Fibroblast of skin of right biceps (primary cell): Measurements from ENCODE around the gene SIRT3.
"Not testable (repeated sequence)": the region's sequence is repeated elsewhere in the genome, so short reads cannot be mapped to it uniquely, and the experiment has no call there.

Experiments used
- DNase-seq: peaks from one replicate; pipeline ENCODE4 v3.0.0-alpha.2; 2013

The SIRT3 gene

DNA sequence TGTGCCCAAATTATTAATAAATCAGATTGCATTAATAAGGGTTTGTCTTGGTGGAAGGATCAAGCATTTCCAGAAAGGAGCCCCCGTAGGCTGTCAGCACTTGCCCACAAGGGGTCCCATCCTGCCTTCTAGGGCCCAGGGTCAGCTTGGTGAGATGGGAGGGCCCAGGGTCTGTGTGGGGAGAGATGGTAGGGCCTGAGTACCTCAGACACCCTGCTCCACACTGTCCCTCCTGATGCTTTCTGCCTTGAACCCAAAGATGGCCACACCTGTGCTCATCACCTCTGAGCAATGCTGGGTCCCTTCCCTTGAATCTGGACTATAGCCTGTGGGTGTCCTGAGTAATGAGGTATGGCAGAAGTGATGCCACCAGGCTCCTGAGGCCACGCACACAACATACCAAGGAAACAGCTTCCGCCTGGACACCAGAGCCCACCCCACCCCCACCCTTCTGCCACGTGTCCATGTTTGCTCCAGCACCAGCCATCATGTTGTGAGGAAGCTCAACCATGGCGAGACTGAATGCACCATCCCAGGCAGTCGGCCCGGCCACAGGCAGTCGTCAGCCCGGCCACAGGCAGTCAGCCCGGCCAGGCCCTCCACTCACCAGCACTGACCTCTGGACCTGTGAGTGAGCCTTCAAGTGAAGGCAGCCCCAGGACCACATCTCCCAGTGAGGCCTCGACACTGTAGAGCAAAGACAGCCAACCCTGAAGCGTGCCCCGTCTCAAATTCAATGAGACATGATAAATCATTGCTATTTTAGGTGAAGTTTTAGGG lies 35.7 kb downstream of the SIRT3 start:
- no peak for DNase-seq

DNA sequence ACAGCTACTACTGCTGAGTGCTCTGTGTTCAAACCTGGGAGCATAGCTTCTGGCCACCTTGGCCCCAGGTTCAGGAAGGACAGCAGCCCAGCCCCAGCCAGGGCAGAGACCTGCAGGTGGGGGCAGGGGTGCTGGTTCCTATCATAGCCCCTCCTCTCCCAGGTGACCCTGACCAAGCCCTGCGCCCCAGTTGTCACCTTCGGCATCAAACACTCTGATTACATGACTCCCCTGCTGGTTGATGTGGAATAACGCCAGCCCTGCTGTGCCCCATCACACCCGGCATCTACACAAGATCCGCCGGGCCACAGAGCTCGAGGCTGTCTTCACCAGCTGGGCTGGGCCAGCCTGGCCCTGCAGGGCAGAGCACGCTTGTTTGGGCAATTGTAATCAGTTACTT lies 36.4 kb downstream of the SIRT3 start:
- DNase-seq = no peak

DNA sequence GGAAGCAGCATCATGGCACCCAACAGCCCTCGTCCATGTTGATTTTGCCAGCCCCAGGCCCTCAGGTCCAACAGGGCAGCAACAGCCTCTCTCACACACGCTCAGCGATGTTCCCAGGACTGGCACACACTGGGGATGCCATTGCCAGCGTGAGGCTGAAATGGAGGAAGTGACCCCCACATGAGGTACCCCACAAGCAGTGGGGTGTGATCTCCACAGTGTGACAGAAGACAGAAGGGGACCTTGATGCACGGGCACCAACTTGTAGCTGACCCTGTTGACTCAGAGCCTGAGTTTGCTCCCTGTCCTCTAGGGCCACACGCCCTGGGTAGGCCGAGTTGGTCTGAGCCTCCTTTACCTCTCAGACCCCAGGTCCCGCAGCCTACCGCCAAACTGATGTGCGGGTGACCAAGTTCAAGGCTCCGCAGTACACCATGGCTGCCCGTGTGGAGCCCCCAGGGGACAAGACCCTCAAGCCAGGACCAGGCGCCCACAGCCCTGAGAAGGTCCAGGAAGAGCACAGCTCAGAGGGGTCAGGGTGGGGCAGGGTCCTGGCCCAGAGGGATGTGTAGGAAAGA lies 37.0 kb downstream of the SIRT3 start:
- no peak for DNase-seq

DNA sequence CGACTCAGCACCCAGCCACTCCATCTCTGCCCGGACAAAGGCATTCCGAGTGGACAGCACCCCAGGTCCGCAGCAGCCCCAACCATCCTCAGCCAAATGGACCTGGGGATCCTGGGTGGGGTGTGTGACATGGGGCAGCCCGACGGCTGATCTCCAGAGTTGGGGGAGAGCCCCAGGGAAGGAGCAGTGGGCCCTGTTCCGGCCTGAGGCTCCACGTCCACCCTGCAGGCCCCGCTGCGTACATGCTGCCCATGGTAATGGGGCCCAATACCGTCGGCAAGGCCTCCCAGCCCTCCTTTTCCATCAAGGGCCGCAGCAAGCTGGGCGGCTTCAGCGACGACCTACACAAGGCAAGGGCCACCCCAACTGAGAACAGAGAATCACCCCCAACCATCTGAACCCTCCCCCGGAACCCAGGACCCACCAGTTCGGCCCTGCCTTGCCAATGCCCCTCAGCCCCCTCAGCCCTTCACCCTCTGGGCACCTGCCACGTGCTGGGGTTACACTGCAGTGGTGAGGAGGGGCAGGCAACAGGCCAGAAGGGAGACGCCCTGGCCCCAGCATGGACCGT lies 37.8 kb downstream of the SIRT3 start:
- DNase-seq = no peak

DNA sequence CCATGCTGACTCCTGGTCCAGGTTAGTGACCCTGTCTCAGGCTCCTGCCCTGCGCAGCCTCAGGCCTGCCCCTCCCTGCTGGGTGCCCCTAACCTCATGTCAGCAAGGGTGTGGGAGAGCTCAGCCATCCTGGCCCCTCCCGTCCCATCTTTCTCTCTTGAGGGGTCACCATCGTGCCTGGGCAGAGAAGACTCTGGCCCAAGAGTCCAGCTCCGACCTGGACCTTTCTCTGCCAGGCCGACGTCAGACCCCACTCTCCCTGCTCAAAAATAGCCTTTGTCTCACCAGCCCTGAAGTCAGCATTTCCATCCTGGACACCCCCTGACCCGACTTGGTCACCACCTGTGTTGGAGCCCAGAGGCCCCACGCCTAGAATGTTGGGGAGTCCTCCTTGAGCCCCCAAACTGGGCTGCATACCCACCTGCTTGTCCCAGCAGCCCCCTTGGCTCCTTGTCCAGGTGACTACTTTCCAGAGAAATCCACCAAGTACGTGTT lies 38.4 kb downstream of the SIRT3 start:
- DNase-seq = no peak

DNA sequence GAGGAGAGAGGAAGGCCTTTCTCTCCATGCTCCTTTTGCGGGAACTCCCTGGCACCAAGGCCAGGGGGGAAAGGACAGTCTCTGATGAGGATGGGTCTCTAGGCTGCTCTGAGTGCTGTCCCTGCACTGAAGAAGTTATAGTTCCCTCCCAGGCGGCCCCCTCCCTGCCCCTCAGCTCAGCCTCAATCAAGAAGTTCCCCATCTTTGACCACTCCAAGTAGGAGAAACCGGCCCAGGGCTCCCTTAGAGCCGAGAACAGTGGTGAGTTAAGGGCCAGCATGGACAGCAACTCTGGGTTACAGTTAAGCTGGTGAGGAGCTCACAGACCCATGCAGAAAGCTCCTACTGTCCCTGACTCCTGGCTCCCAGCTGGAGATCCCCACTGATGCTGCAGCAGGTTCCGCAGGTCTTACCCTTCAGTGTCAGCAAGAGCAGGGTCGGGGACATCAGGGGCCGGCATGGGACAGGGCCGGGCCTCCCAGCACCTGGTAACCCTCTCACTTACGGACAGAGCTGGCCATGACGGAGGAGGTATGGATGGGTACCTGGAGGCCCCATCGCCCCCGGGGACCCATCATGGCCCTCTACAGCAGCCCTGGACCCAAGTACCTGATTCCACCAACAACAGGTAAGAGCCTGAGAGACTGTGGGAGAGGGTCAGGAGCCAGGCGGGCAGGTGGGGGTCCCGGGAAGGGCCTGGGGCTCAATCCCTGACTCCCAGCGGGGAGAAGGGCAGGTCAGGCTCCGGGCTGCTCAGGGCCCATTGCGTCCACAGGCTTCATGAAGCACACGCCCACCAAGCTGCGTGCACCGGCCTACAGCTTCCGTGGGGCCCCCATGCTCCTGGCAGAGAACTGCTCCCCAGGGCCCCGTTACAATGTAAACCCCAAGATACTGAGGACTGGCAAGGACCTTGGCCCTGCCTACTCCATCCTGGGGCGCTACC lies 39.1 kb downstream of the SIRT3 start:
- DNase-seq = no peak

DNA sequence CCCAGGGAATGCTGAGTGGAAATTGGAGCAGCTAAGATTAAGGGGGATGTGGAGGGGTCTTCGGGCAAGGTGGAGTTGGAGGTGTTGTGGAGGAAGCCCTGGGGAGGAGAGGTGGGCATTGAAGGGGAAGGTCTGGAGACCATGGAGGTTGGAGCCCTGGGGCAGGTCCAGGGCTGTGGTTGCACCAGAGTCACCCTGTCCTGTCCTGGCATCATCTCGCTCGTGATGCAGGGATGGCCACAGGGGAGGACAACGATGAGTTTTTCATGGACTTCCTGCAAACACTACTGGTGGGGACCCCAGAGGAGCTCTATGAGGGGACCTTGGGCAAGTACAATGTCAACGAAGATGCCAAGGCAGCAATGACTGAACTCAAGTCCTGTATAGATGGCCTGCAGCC lies 42.7 kb downstream of the SIRT3 start:
- DNase-seq = not testable (repeated sequence)

DNA sequence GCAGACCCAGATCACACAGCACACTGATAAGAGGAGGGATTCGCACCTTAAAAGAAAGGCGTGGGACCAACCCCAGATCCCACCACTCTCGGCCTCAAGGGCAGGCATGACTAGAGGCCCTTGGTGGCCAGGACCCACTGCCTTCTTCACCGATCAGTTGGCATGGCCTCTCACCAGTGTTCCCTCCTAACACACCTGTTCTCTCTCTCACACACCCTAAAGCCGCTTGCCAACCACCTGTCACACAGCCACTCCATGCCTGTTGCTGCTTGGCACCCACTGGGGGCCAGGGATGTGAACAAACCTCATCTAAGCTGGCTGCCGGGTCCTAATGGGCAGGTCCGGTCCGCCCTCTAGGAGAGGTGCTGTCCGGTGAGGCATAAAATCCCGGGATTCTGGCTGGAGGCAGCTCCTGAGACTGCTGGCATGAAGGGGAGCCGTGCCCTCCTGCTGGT lies 43.4 kb downstream of the SIRT3 start, which contains the start of gene SCGB1C1:
Gene SCGB1C1, plus strand, starts transcription at position 405 of the 455 bp plus-strand sequence. Its CDS starts 22 bp downstream, at position 427.
- not testable (repeated sequence) for DNase-seq

DNA sequence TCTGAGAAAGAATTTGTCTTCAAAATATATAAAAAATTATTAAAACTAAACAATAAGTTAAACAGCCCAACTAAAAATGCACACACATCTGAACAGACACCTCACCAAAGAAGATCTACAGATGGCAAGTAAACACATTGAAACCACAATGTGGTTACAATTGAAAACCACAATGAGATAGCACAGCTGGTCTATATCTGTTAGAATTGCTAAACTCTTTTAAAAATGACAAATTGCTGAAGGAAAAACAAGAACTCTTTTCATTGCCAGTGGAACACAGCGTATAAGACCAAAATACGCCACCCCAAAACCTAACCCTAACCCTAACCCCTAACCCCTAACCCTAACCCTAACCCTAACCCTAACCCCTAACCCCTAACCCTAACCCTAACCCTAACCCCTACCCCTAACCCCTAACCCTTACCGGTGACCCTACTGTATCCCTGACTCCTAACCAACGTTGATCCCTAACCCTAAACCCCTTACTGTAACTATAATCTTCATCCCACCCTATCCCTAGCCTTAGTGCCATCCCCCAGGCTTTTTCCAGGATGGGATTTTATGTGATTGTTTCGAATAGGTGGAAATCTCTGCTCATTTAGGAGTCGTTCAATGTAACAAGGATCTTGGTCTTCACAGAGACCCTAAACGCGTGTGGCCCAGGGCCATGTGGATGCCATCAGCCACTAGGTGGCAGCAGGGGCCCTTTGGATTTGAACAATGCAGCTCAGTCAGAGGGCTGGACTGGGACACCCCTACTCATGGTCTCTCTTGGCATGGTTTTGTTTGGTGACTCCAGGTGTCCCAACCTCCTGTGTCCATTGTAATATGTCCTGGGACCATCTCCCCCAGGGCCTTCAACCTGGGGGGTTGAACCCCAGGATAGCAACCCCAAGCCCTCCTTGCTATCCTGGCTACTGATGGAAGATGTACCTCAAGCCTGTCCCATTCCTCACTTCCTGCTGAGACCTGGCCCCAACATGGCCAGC lies 44.4 kb downstream of the SIRT3 start:
- not testable (repeated sequence) for DNase-seq

DNA sequence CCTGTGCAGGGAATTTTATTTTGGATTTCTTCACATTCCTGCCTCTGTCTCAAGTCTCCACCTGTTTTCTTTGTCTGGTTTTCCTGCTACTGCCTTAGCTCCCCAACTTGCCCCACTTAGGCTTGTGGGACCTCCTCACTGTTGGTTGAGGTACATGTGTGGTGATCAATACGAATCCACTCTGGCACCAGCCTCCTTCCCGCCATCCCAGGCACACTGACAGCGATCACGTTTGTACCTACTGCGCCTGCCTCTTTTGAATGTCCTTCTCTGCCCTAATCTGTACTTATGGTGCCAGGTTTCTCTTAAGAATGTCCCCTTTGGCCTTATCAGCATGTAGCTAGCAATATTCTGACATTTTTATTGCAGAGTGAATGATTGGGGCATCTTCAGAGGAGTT lies 45.6 kb downstream of the SIRT3 start:
- DNase-seq = not testable (repeated sequence)

DNA sequence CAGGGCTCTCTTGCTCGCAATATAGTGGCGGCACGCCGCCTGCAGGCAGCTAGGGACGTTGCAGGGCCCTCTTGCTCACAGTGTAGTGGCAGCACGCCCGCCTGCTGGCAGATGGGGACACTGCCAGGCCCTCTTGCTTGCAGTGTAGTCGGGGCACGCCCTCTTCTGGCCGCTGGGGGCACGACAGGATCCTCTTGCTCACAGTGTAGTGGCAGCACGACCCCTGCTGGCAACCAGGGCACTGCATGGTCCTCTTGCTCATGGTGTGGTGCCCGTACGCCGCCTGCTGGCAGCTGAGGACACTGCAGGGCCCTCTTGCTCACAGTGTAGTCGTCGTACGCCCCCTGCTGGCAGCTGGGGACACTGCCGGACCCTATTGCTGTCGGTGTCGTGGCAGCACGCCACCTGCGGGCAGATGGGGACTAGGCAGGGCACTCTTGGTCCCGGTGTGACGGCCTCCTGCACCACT lies 46.3 kb downstream of the SIRT3 start:
- not testable (repeated sequence) for DNase-seq

DNA sequence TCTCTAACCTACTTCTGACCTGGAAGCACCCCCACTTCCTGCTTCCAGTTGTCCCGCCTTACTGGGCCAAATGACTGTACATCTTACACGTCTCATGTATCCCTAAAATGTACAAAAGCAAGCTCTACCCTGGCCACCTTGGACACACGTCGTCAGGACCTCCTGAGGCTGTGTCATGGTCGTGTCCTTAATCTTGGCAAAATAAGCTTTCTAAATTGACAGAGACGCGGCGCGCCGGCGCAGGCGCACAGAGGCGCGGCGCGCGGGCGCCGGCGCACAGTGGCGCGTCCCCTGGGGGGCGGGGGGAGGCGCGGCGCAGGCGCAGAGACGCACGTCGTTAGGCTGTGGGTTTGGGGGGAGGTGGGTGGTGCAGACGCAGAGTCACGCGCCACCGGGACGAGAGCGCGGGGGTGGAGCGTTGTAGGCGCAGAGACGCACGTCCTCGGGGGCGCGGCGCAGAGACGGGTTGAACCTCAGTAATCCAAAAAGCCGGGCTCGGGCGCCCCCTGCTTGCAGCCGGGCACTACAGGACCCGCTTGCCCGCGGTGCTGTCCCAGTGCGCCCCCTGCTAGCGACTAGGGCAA lies 46.9 kb downstream of the SIRT3 start:
- not testable (repeated sequence) for DNase-seq

DNA sequence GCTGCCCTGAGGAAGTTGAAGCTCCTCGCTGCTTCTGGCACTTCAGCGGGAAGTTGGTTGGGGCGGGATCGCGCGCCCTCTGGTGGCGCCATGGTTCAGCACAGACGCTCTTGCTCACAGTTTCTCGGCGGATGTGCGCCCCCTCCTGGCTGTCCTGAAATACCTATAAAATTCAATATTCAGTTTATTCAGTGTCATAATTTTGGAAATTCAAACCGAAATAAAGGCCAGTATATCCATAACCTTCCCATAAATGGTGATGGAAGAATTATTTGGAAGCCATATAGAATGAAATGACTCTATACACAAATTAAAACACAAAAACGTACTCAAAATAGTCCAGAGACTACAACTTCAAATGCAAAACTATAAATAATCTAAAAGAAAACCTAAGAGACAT lies 55.9 kb downstream of the SIRT3 start:
- DNase-seq = not testable (repeated sequence)
